ENCODE results near the gene LHB.

DNA sequence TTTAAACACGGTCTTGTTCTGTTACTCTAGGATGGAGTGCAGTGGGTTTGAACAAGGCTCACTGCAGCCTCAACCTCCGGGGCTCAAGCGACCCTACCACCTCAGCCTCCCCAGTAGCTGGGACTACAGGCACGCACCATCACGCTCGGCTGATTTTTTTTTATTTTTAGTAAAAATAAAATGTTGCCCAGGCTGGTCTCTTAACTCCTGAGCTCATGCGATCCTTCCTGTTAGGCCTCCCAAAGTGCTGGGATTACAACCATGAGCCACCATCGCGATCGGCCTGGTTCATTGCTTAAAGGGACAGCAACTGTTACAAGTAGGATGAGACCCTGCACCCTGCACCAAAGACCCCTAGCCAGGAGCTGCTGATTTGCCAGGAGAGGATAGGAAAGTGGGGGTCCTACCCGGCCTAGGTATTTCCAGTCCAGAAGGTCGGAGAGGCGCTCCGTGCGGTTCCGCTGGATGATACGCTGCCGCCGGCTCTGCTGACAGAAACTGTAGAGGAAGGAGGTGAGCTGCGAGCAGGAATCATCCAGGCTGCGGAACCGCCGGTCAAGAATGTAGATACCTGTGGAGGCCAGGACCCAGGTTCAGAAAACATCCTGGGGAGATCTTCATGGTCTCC lies 46.6 kb downstream of the LHB start:
- TF ChIP-seq, protein P1, sequence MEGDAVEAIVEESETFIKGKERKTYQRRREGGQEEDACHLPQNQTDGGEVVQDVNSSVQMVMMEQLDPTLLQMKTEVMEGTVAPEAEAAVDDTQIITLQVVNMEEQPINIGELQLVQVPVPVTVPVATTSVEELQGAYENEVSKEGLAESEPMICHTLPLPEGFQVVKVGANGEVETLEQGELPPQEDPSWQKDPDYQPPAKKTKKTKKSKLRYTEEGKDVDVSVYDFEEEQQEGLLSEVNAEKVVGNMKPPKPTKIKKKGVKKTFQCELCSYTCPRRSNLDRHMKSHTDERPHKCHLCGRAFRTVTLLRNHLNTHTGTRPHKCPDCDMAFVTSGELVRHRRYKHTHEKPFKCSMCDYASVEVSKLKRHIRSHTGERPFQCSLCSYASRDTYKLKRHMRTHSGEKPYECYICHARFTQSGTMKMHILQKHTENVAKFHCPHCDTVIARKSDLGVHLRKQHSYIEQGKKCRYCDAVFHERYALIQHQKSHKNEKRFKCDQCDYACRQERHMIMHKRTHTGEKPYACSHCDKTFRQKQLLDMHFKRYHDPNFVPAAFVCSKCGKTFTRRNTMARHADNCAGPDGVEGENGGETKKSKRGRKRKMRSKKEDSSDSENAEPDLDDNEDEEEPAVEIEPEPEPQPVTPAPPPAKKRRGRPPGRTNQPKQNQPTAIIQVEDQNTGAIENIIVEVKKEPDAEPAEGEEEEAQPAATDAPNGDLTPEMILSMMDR (conservative IDR thresholded peaks at IDR 0.05; ENCODE audit: low read length): no peak
- no peak for TF ChIP-seq EZH2phosphoT487 (IDR thresholded peaks at IDR 0.05; ENCODE audit: borderline replicate concordance)
